SU-DHL-6 (cell line): ENCODE data around the gene ERG.

ENCODE experiments used
- H2AFZ ChIP-seq: fragments of 200-600 bp; sonication (generic); 2 replicates; pipeline ENCODE4 v1.6.1; 2014; ENCODE audit warnings: low read depth, mild to moderate bottlenecking, moderate library complexity, mixed read lengths, antibody characterized with exemption, low read length; ENCODE audit not compliant: severe bottlenecking
- H3F3A ChIP-seq: fragments of 200-600 bp; shearing (Covaris generic); 2 replicates; pipeline ENCODE4 v1.6.0; 2016; ENCODE audit warnings: antibody characterized with exemption, mild to moderate bottlenecking; ENCODE audit not compliant: insufficient read depth
- H3K27ac ChIP-seq: fragments of 200-600 bp; sonication (generic); 2 replicates; pipeline ENCODE4 v1.5.1; 2016; ENCODE audit warnings: low read depth, mild to moderate bottlenecking, low read length, moderate library complexity, mixed read lengths
- H3K27me3 ChIP-seq: fragments of 200-600 bp; sonication (generic), shearing (Covaris generic); 2 replicates; pipeline ENCODE4 v1.6.0; 2014; ENCODE audit warnings: mild to moderate bottlenecking, low read length
- H3K36me3 ChIP-seq: fragments of 200-600 bp; sonication (generic); 2 replicates; pipeline ENCODE4 v1.6.1; 2014; ENCODE audit warnings: mild to moderate bottlenecking, low read length, mixed read lengths
- H3K4me2 ChIP-seq: fragments of 300-600, 200-600 bp; shearing (Covaris generic), sonication (generic); 2 replicates; pipeline ENCODE4 v1.6.0; 2014; ENCODE audit warnings: low read length, low read depth, mild to moderate bottlenecking; ENCODE audit not compliant: poor library complexity, severe bottlenecking
- H3K4me3 ChIP-seq: fragments of 200-600 bp; sonication (generic); 2 replicates; pipeline ENCODE4 v1.5.1; 2014; ENCODE audit warnings: antibody characterized with exemption, low read length, mild to moderate bottlenecking, mixed read lengths; ENCODE audit not compliant: insufficient read depth, poor library complexity, severe bottlenecking
- H3K79me2 ChIP-seq: fragments of 200-600 bp; sonication (generic); 2 replicates; pipeline ENCODE4 v1.6.1; 2014; ENCODE audit warnings: mild to moderate bottlenecking, low read length, moderate library complexity; ENCODE audit not compliant: insufficient read depth
- H3K9ac ChIP-seq: fragments of 200-600 bp; sonication (generic); 2 replicates; pipeline ENCODE4 v1.7.0; 2014; ENCODE audit warnings: mild to moderate bottlenecking, low read length
- H3K9me2 ChIP-seq: fragments of 200-600 bp; sonication (generic); replicated peaks from 2 replicates; pipeline ENCODE4 v1.6.1; 2014; ENCODE audit warnings: low read length; ENCODE audit not compliant: insufficient read depth
- H3K9me3 ChIP-seq: fragments of 200-600 bp; sonication (generic); 2 replicates; pipeline ENCODE4 v1.6.1; 2014; ENCODE audit warnings: low read length, mixed read lengths; ENCODE audit not compliant: insufficient read depth
- H4K20me1 ChIP-seq: fragments of 200-600 bp; sonication (generic); 2 replicates; pipeline ENCODE4 v1.6.1; 2014; ENCODE audit warnings: low read depth, mild to moderate bottlenecking, antibody characterized with exemption, low read length, moderate library complexity, mixed read lengths
- EZH2phosphoT487 ChIP-seq: fragments of 200-600 bp; sonication (generic), shearing (Covaris generic); conservative IDR thresholded peaks from 2 replicates; pipeline ENCODE4 v1.6.1; 2018; ENCODE audit warnings: mild to moderate bottlenecking, antibody characterized with exemption, low read length, moderate library complexity, mixed read lengths
- TF ChIP-seq, protein P1 (sequence below): fragments of 200-600 bp; sonication (generic); IDR thresholded peaks from one replicate; pipeline ENCODE4 v1.5.1; 2017; ENCODE audit warnings: antibody characterized with exemption, mild to moderate bottlenecking, low read length, moderate library complexity; ENCODE audit not compliant: insufficient read depth, poor library complexity, severe bottlenecking

ERG gene

DNA sequence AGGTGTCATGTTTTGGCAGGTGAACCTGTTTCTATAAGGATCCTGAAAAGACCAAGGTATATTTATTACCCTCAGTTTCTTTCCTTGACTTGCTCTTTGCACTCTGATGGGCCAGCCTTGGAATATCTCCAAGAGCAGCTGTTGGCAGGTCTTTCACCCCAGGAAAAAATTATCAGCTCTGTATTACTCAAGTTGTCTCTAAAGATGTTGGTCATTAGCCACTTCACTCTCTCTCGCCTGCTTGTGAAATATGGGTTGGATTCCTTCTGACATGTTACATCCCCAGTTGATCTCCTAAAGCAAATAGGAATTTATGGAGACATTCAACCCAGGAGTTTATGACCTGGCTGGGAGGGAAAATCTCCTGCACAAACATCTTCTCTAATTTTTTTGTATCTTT lies 155.5 kb downstream of the ERG start:
- Histone ChIP-seq H3K4me2 (no peak overlapping the region), H3K79me2 (no peaks in the 10 kb centered on the region), H4K20me1 (no peaks in the 10 kb centered on the region), H3K9me3 (no peaks in the 10 kb centered on the region), H3K27me3 (no peaks in the 10 kb centered on the region), H3F3A (no peaks in the 10 kb centered on the region), H3K9me2 (no peaks in the 10 kb centered on the region), H2AFZ (no peak overlapping the region), H3K4me3 (no peak overlapping the region), H3K36me3 (no peaks in the 10 kb centered on the region), H3K9ac (no peak overlapping the region), H3K27ac (no peak overlapping the region)
- TF ChIP-seq, protein P1, sequence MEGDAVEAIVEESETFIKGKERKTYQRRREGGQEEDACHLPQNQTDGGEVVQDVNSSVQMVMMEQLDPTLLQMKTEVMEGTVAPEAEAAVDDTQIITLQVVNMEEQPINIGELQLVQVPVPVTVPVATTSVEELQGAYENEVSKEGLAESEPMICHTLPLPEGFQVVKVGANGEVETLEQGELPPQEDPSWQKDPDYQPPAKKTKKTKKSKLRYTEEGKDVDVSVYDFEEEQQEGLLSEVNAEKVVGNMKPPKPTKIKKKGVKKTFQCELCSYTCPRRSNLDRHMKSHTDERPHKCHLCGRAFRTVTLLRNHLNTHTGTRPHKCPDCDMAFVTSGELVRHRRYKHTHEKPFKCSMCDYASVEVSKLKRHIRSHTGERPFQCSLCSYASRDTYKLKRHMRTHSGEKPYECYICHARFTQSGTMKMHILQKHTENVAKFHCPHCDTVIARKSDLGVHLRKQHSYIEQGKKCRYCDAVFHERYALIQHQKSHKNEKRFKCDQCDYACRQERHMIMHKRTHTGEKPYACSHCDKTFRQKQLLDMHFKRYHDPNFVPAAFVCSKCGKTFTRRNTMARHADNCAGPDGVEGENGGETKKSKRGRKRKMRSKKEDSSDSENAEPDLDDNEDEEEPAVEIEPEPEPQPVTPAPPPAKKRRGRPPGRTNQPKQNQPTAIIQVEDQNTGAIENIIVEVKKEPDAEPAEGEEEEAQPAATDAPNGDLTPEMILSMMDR: no peak
- TF ChIP-seq EZH2phosphoT487: no peak

DNA sequence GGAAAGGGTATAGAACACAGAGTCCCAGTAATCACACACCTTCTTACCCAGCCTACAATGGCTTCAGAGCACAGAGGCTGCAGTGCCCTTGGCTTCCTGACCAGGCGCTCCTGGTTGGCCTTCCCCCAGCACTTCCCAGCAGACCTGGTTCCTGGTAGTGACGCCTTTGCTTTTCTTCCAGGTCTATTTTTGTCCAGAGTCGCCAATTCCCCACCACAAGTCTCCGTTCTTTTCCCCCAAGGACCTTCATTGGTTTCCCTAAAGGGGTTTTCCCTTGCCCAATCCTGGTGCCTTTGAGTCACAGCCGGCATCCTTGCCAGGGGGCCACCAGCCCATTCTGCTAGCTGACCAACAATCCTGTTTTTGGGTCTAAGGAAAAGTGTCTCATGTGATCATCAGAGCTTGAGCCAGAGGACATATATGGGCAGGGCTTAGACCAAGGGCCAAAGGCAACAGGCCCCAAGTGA lies 156.7 kb downstream of the ERG start:
- Histone ChIP-seq H3K4me2 (no peak overlapping the region), H3K27ac (no peak overlapping the region), H4K20me1 (no peaks in the 10 kb centered on the region), H3K36me3 (no peaks in the 10 kb centered on the region), H3K27me3 (no peaks in the 10 kb centered on the region), H3K79me2 (no peaks in the 10 kb centered on the region), H3K4me3 (no peak overlapping the region), H3F3A (no peaks in the 10 kb centered on the region), H3K9me3 (no peaks in the 10 kb centered on the region), H3K9ac (no peak overlapping the region), H3K9me2 (no peaks in the 10 kb centered on the region), H2AFZ (no peak overlapping the region)
- no peak for TF ChIP-seq EZH2phosphoT487
- TF ChIP-seq, protein P1: no peak

DNA sequence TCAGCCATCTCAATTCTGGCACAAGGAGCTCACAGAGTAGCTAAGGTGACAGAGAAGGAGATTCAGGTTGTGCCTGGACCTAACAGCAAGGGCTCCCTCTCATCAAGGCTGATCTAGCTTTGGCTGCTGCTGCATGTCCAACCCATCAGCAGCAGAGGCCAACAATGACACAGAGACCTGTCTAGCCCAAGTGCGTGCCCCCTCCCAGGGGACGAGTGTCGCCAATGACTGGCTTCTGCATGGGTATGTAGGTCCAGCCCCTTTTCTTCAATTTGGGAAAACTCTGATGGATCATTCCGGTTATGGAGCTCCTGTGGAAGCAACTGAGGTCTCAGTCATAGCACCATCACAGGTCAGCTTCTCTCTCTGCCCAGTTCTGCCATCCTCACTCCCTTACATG lies 158.1 kb downstream of the ERG start:
- no peak overlapping the region for H3K4me3 ChIP-seq
- no peaks in the 10 kb centered on the region for H3K36me3 ChIP-seq
- H3K4me2 ChIP-seq: no peak overlapping the region
- no peak overlapping the region for H3K27ac ChIP-seq
- no peaks in the 10 kb centered on the region for H3K9me3 ChIP-seq
- no peaks in the 10 kb centered on the region for H3F3A ChIP-seq
- no peaks in the 10 kb centered on the region for H4K20me1 ChIP-seq
- no peaks in the 10 kb centered on the region for H3K79me2 ChIP-seq
- no peak overlapping the region for H2AFZ ChIP-seq
- H3K9ac ChIP-seq: no peak overlapping the region
- TF ChIP-seq EZH2phosphoT487: no peak
- TF ChIP-seq, protein P1: no peak
- H3K9me2 ChIP-seq: no peaks in the 10 kb centered on the region
- no peaks in the 10 kb centered on the region for H3K27me3 ChIP-seq

DNA sequence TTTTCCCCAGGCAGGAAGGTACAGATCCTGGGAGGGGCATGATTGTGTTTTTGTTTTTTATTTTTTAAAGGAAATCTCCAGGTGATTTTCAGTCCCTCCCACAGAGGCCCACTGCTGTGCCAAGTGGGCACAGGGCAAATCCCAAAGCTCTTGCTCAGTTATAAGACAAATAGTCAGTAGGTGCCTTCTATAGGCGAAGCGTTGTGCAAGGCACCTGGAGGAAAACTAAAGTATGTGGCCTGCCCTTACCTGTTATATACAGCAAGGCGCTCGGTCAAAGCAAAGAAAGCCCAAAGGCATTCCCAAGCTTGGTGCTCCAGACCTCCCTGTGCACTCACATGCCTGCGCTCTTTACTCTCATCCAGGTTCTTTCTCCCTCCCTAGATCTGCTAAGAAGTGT lies 160.5 kb downstream of the ERG start:
- H3K9me2 ChIP-seq: no peaks in the 10 kb centered on the region
- H3K4me3 ChIP-seq: no peak overlapping the region
- no peak overlapping the region for H3K27ac ChIP-seq
- no peaks in the 10 kb centered on the region for H3K27me3 ChIP-seq
- H3K36me3 ChIP-seq: no peaks in the 10 kb centered on the region
- H2AFZ ChIP-seq: no peak overlapping the region
- no peaks in the 10 kb centered on the region for H3K79me2 ChIP-seq
- H3K9ac ChIP-seq: no peak overlapping the region
- no peaks in the 10 kb centered on the region for H3F3A ChIP-seq
- H4K20me1 ChIP-seq: no peaks in the 10 kb centered on the region
- H3K4me2 ChIP-seq: no peak overlapping the region
- no peaks in the 10 kb centered on the region for H3K9me3 ChIP-seq
- TF ChIP-seq EZH2phosphoT487: no peak
- TF ChIP-seq, protein P1: no peak
